B cell (primary cell): ENCODE data around the gene UGT1A5. TPM values are rescaled to one million over a fixed set of nuclear protein-coding genes. Genes with fewer than 3 reads are reported as not detected.

Experiments used
- ATAC-seq: fragments of 200-7000 bp; cut with Tn5 transposase; one replicate; pipeline ENCODE4 v1.10.0; 2021; ENCODE audit warnings: low read depth, mild to moderate bottlenecking, moderate number of reproducible peaks, moderate library complexity
- CTCF ChIA-PET: fragments of 350-600 bp; sonication (Branson Sonifier 250); formaldehyde crosslinking; loops from one replicate; lab custom pipeline; 2021; ENCODE audit warnings: antibody characterized with exemption, inconsistent platforms; lab: Charles Lee
- POLR2A ChIA-PET: fragments of 350-600 bp; sonication (Branson Sonifier 250); formaldehyde crosslinking; loops from one replicate; lab custom pipeline; 2021; ENCODE audit warnings: antibody characterized with exemption; lab: Charles Lee
- DNase-seq: peaks from one replicate; pipeline ENCODE4 v3.0.0; 2013
- H2AFZ ChIP-seq: 2 replicates; pipeline ENCODE4 v1.6.1; 2012; ENCODE audit warnings: mild to moderate bottlenecking, low read depth, low read length; ENCODE audit not compliant: insufficient read depth, poor library complexity, severe bottlenecking
- H3K27ac ChIP-seq, 2 donors: 1 replicate in 1 of 2; 2 replicates in 1 of 2; pipeline ENCODE4 v1.5.1; 2012 to 2013; ENCODE audit warnings: low read length in 2 of 2, mild to moderate bottlenecking in 2 of 2, moderate library complexity in 1 of 2
- H3K27me3 ChIP-seq, 4 experiments: fragments of 200-600 bp in 1 of 4; sonication (generic) in 1 of 4; replicated peaks in 1 of 4; 1 replicate in 2 of 4; 2 replicates in 2 of 4; pipeline versions ENCODE4 v1.6.1 to v1.7.0; 2013 to 2016; ENCODE audit warnings: low read length in 3 of 4, mild to moderate bottlenecking in 2 of 4, mixed read lengths in 1 of 4, moderate library complexity in 1 of 4; ENCODE audit not compliant: insufficient read depth in 4 of 4, control insufficient read depth in 3 of 4; ENCODE audit errors: control extremely low read depth in 1 of 4
- H3K36me3 ChIP-seq, 2 experiments: replicated peaks in 1 of 2; 1 replicate in 1 of 2; 2 replicates in 1 of 2; pipeline versions ENCODE4 v1.6.1 to v1.7.1; 2013; ENCODE audit warnings: low read length in 1 of 2; ENCODE audit not compliant: insufficient read depth in 2 of 2, control insufficient read depth in 1 of 2; ENCODE audit errors: control extremely low read depth in 1 of 2, extremely low read depth in 1 of 2
- H3K4me1 ChIP-seq, 2 donors: fragments of 200-600 bp in 1 of 2; sonication (generic) in 1 of 2; 1 replicate in 1 of 2; 2 replicates in 1 of 2; pipeline versions ENCODE4 v1.5.1 to v1.6.1; 2013 to 2017; ENCODE audit warnings: low read length in 2 of 2; ENCODE audit not compliant: control insufficient read depth in 2 of 2, insufficient read depth in 2 of 2
- H3K4me2 ChIP-seq: replicated peaks from 2 replicates; pipeline ENCODE3; 2012; ENCODE audit warnings: mild to moderate bottlenecking, low read depth, low read length; ENCODE audit not compliant: poor library complexity, severe bottlenecking
- H3K4me3 ChIP-seq, 5 experiments: fragments of 200-600 bp in 1 of 5; sonication (generic) in 1 of 5; 1 replicate in 3 of 5; 2 replicates in 2 of 5; pipeline versions ENCODE4 v1.5.1 to v1.7.0; 2011 to 2016; ENCODE audit warnings: low read length in 4 of 5, mild to moderate bottlenecking in 4 of 5, low read depth in 2 of 5, control low read depth in 1 of 5, moderate library complexity in 1 of 5; ENCODE audit not compliant: insufficient read depth in 1 of 5; ENCODE audit errors: control extremely low read depth in 1 of 5, extremely low read depth in 1 of 5
- H3K79me2 ChIP-seq: fragments of 200-600 bp; sonication (generic); one replicate; pipeline ENCODE4 v1.6.0; 2016; ENCODE audit warnings: low read length; ENCODE audit not compliant: control insufficient read depth, insufficient read depth
- H3K9ac ChIP-seq: fragments of 200-600 bp; sonication (generic); 2 replicates; pipeline ENCODE4 v1.6.1; 2017; ENCODE audit warnings: mild to moderate bottlenecking, low read length, moderate library complexity
- H3K9me3 ChIP-seq, 3 donors: one replicate each; pipeline versions ENCODE4 v1.6.1 to v1.7.1; 2013; ENCODE audit warnings: low read length in 2 of 3; ENCODE audit not compliant: control insufficient read depth in 2 of 3, insufficient read depth in 1 of 3; ENCODE audit errors: control extremely low read depth in 1 of 3
- H4K20me1 ChIP-seq: 2 replicates; pipeline ENCODE4 v1.6.0; 2012; ENCODE audit warnings: mild to moderate bottlenecking, low read length; ENCODE audit not compliant: insufficient read depth, control insufficient read depth, poor library complexity, severe bottlenecking
- H3K27ac Mint-ChIP-seq: one replicate; pipeline ENCODE4 v1.8.0; 2021; ENCODE audit warnings: mixed read lengths
- H3K27me3 Mint-ChIP-seq: one replicate; pipeline ENCODE4 v1.8.0; 2021; ENCODE audit warnings: mixed read lengths
- H3K4me1 Mint-ChIP-seq: one replicate; pipeline ENCODE4 v1.8.0; 2021; ENCODE audit warnings: mixed read lengths
- H3K4me3 Mint-ChIP-seq: one replicate; pipeline ENCODE4 v1.8.0; 2021; ENCODE audit warnings: mixed read lengths
- H3K9me3 Mint-ChIP-seq: one replicate; pipeline ENCODE4 v1.8.0; 2022; ENCODE audit warnings: mixed read lengths; ENCODE audit not compliant: insufficient read depth
- CTCF ChIP-seq: fragments of 200-600 bp; IDR thresholded peaks from one replicate; pipeline ENCODE4 v1.8.0; 2022; ENCODE audit warnings: antibody characterized with exemption, mild to moderate bottlenecking
- EZH2 ChIP-seq: IDR thresholded peaks from 2 replicates; pipeline ENCODE4 v1.6.1; 2012; ENCODE audit warnings: borderline replicate concordance, low read depth, mild to moderate bottlenecking, moderate library complexity, low read length; ENCODE audit not compliant: insufficient read depth, poor library complexity, severe bottlenecking
- WGBS: methylation state at CpG from one replicate; pipeline ENCODE4 v1.1.5; 2013; ENCODE audit warnings: missing lambda C conversion rate; ENCODE audit not compliant: insufficient coverage; 5-methylcytosine and 5-hydroxymethylcytosine counted together
- intact Hi-C: fragments of 100-400 bp; cut with micrococcal nuclease; formaldehyde crosslinking; loops from one replicate; pipeline ENCODE4 v1.10.0; 2022
- polyA plus RNA-seq: library from polyadenylated mRNA; depleted of rRNA; stranded (reverse); fragments of >200 nt; gene quantifications from 2 replicates; pipeline ENCODE4 v1.2.3, GENCODE V29; 2012
- total RNA-seq, 2 donors: library from RNA; stranded (reverse); fragments of 120-200 nt in 1 of 2; gene quantifications; 1 replicate in 1 of 2; 2 replicates in 1 of 2; pipeline versions ENCODE4 v1.2.3 to v1.2.4, GENCODE V29; 2013 to 2022

UGT1A5 gene
- total and polyA plus RNA-seq, 2 donors (not counting 1 experiment from before 2014, with no cell fraction given) = not detected

DNA sequence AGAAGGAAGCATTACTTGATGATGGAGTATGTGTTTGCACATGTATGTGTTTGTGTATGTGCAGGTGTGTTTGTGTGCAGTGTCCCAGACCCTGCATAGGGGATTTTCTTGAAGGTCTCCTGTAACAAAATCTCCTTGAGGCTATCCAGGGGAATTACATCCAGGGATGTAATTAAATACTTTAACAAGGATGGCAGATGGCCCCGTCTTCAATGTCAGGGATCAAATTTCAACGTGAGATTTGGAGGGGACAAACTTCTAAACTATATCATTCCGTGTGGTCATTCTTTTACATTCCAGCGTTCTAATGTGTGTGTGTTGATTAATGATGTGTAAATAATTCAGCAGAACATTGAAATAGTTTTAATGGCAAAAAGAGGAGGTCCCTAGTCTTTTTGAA, 37.7 kb upstream of the UGT1A5 start:
- H3K4me3 ChIP-seq = no peak overlapping the region
- no peaks in the 10 kb centered on the region for H3K9me3 ChIP-seq
- no peak for ATAC-seq
- Mint-ChIP-seq H3K4me3 (no peak overlapping the region), H3K4me1 (no peaks in the 10 kb centered on the region), H3K27me3 (peaks cover 21% of the 10 kb centered on the region), H3K9me3 (no peaks in the 10 kb centered on the region), H3K27ac (no peak overlapping the region)
- H4K20me1 ChIP-seq = no peaks in the 10 kb centered on the region
- no peak overlapping the region for H3K27ac ChIP-seq
- no peaks in the 10 kb centered on the region for H3K36me3 ChIP-seq
- no peaks in the 10 kb centered on the region for H3K4me1 ChIP-seq
- H3K4me2 ChIP-seq = no peak overlapping the region
- ChIA-PET CTCF (no interaction called here), POLR2A (no interaction called here)
- no peak overlapping the region for H2AFZ ChIP-seq
- WGBS = no CpG with 5 or more reads among the region's 4 CpGs
- intact Hi-C loops = no loop called here
- H3K79me2 ChIP-seq = no peaks in the 10 kb centered on the region
- TF ChIP-seq CTCF (no peak), EZH2 (no peak)
- H3K9ac ChIP-seq = no peak overlapping the region
- no peak for DNase-seq
- peaks cover 0 to 3% (median 0%) of the 10 kb centered on the region in 4 experiments for H3K27me3 ChIP-seq

GRCh38 chr2:233676046-233676445, 36.7 kb upstream of the UGT1A5 start:
- Histone ChIP-seq H3K4me1 (no peaks in the 10 kb centered on the region), H4K20me1 (no peaks in the 10 kb centered on the region), H3K4me2 (no peak overlapping the region), H3K36me3 (no peaks in the 10 kb centered on the region), H3K79me2 (no peaks in the 10 kb centered on the region), H3K27me3 (peaks cover 0 to 3% (median 0%) of the 10 kb centered on the region in 4 experiments), H3K27ac (no peak overlapping the region), H3K4me3 (no peak overlapping the region), H2AFZ (no peak overlapping the region), H3K9ac (no peak overlapping the region), H3K9me3 (no peaks in the 10 kb centered on the region)
- TF ChIP-seq CTCF (no peak), EZH2 (no peak)
- ATAC-seq = no peak
- ChIA-PET CTCF (no interaction called here), POLR2A (no interaction called here)
- no peaks in the 10 kb centered on the region for H3K9me3 Mint-ChIP-seq
- WGBS = 100% methylated on average over 1 of the region's 2 CpGs
- peaks cover 14% of the 10 kb centered on the region for H3K27me3 Mint-ChIP-seq
- H3K4me1 Mint-ChIP-seq = no peaks in the 10 kb centered on the region
- no peak overlapping the region for H3K4me3 Mint-ChIP-seq
- intact Hi-C loops = no loop called here
- DNase-seq = no peak
- no peak overlapping the region for H3K27ac Mint-ChIP-seq
